Fibroblast of pulmonary artery (primary cell): ENCODE results near the gene C17orf58.

Experiments used
- DNase-seq: peaks from one replicate; pipeline ENCODE4 v3.0.0-alpha.2; 2010; ENCODE audit warnings: low read depth
- H3K4me3 ChIP-seq: replicated peaks from 2 replicates; pipeline ENCODE4 v1.5.1; 2011; ENCODE audit warnings: low read depth, mild to moderate bottlenecking, control low read depth, low read length, moderate library complexity
- TF ChIP-seq, protein P1 (sequence below): IDR thresholded peaks from 2 replicates; pipeline ENCODE4 v1.5.1; 2011; ENCODE audit warnings: mild to moderate bottlenecking, control low read depth, low read length, inconsistent platforms; ENCODE audit errors: missing control alignments

Gene C17orf58

GRCh38 chr17:67946513-67946912 lies 49.8 kb downstream of the C17orf58 start:
- TF ChIP-seq, protein P1, sequence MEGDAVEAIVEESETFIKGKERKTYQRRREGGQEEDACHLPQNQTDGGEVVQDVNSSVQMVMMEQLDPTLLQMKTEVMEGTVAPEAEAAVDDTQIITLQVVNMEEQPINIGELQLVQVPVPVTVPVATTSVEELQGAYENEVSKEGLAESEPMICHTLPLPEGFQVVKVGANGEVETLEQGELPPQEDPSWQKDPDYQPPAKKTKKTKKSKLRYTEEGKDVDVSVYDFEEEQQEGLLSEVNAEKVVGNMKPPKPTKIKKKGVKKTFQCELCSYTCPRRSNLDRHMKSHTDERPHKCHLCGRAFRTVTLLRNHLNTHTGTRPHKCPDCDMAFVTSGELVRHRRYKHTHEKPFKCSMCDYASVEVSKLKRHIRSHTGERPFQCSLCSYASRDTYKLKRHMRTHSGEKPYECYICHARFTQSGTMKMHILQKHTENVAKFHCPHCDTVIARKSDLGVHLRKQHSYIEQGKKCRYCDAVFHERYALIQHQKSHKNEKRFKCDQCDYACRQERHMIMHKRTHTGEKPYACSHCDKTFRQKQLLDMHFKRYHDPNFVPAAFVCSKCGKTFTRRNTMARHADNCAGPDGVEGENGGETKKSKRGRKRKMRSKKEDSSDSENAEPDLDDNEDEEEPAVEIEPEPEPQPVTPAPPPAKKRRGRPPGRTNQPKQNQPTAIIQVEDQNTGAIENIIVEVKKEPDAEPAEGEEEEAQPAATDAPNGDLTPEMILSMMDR: no peak
- H3K4me3 ChIP-seq: no peak overlapping the region
- no peak for DNase-seq

- TF ChIP-seq, protein P1: no peak
- DNase-seq: no peak
- H3K4me3 ChIP-seq: no peak overlapping the region
Observed at GRCh38 chr17:67944035-67944434, 52.2 kb downstream of the C17orf58 start.

- TF ChIP-seq, protein P1: peak; percentile 70
- H3K4me3 ChIP-seq: no peak overlapping the region
- peak; percentile 36 for DNase-seq
Observed at GRCh38 chr17:67942810-67943209, 53.5 kb downstream of the C17orf58 start.
